ENCODE results near the gene LRRC37A3. TPM values are rescaled to one million over a fixed set of nuclear protein-coding genes. Genes with fewer than 3 reads are reported as not detected.
"Not testable (repeated sequence)": the region's sequence is repeated elsewhere in the genome, so short reads cannot be mapped to it uniquely, and the experiment has no call there.

LRRC37A3 gene
- total RNA-seq, 2 donors from 2014 or later = 7.2 to 16.4 TPM

DNA sequence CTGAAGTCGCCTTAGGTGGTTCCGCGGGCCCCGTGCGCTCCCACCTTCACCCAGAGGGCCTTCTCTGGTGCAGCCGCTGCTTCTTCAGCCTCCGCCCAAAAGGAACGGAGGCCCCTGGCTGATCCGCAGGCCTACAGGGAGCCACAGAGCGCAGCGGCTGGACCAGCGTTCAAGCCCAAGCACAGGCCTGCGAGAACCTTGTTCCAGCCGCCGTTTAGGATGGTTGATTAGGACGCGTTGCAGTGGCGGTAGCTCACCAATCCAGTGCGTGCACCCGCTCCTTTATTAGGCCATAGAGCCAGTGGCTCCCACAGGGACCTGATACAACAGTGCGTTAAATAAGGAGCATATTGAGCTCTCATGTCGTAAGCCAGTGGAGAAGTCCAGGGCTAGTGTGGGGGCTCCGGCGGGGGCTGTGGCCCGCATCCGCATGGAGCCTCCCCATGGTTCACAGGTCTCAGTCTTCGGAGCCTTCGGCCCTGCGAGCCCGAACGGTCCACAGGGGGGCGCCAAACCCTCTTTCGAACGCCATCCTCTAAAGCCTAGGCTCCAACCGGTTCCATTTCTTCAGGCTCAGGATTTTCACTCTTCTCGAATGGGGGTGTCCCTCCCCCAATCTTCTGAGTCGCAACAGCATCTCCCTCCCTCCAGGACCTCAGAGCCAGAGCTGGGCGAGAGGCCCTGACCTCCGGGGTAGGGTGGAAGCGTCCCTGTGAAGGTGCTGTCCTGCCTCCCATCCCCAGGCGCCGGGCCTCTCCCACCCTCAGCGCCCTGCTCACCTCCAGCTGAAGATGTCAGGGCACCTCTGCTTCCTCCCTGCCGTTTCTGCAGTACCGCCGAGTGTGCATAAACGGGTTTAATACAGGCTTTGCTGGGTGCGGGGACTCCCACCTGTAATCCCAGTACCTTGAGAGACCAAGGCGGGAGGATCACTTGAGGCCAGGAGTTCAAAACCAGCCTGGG lies 71.5 kb downstream of the LRRC37A3 start:
- not testable (repeated sequence) for H3K27ac Mint-ChIP-seq, H3K36me3 Mint-ChIP-seq, H3K9me3 Mint-ChIP-seq
- ATAC-seq (peak; percentile 90 to 95), DNase-seq (ENCODE audit: low spot score in 2 of 2) (peak; percentile 64 to 83)

DNA sequence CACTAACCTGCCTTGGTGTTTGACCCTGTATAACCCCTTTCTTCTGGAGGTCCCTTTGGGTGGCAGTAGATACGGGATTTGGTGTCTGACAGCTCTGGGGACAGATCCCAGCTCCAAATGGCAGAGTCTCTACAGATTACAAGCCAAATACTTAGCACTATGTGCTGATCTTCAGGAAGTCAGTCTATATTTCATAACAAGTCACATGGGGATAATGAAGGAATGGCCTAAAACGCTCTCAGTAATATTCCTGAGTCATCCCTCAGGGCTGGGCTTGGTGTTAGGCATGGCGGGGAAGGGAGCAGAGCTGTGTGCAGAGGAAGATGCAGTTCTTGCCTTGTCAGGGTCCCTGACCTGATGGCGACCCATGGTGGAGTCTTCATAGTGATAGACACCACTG lies 72.4 kb downstream of the LRRC37A3 start:
- not testable (repeated sequence) for ATAC-seq; H3K27ac Mint-ChIP-seq; H3K36me3 Mint-ChIP-seq; DNase-seq (ENCODE audit: low spot score in 2 of 2); H3K9me3 Mint-ChIP-seq

DNA sequence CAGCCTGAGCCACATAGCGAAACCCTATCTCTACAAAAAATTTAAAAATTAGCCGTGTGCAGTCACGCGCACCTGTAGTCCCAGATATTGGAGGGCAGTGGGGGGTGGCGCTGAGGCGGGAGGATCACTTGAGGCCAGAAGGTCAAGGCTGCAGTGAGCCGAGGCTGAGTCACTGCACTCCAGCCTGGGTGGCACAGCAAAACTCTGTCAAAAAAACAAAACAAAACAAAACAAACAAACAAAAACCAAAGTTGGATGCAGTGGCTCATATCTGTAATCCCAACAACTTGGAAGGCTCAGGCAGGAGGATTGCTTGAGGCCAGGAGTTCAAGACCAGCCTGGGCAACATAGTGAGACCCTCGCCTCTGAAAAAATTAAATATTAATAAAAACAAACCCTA lies 75.4 kb downstream of the LRRC37A3 start:
- not testable (repeated sequence) for H3K36me3 Mint-ChIP-seq; ATAC-seq; H3K9me3 Mint-ChIP-seq; H3K27ac Mint-ChIP-seq; DNase-seq (ENCODE audit: low spot score in 2 of 2)

DNA sequence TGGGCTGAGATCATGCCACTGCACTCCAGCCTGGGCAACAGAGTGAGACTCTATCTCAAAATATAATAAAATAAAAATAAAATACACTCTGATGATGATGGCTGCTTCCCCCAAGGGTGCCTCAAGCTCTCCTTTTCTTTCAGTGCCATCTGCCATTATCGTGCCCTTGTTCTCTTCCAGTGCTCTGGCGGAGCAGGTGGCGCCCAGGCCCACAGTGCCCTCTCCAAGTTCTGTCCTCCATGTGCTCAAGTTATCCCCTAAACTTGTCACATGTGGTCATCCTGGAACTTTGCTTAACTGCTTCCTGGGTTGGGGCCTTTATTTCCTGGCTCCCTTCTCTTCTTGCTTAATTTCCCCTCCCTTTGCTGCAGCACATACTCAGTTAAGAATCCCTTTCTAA lies 76.4 kb downstream of the LRRC37A3 start:
- not testable (repeated sequence) for DNase-seq (ENCODE audit: low spot score in 2 of 2); H3K27ac Mint-ChIP-seq; H3K36me3 Mint-ChIP-seq; H3K9me3 Mint-ChIP-seq; ATAC-seq

DNA sequence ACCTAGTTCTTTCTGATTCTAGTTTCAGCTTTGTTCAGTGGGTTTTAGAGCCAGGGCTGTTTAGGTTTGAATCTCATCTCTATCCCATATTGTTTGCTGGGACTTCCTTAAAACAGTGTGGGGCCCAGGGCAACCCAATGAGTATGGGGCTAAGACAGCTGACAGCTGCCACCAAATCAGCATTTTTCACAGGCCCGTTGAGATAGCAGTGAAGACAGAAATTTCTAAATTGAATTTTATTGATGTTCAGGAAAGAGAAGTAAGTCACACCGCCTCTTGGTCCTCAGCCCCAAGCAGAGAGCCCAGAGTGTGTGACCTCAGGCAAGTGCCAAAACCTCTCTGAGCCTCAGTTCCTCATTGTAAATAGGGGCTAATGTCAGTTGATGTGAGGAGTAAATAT lies 78.3 kb downstream of the LRRC37A3 start:
- not testable (repeated sequence) for H3K9me3 Mint-ChIP-seq; H3K27ac Mint-ChIP-seq; ATAC-seq; DNase-seq (ENCODE audit: low spot score in 2 of 2); H3K36me3 Mint-ChIP-seq

DNA sequence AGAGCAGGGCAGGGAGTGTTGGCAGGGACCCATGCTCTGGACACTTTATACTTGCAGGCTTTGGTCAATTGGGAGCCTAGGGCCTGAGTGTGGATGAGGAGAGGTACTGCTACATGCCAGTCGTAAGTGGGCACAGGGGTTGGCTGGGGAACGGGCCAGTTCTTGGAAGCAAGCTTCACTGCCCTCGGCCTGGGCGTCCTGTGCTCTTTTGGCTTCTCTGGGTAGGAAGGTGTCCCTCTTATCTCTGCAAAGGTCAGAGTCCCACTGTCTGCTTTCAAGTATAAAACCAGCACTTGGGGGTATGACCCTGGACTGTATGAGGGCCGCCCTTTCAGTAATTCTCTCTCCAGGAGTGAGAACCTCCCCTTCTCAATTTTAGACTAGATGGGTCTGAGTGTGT lies 80.8 kb downstream of the LRRC37A3 start:
- DNase-seq (ENCODE audit: low spot score in 2 of 2); H3K36me3 Mint-ChIP-seq; H3K27ac Mint-ChIP-seq; ATAC-seq; H3K9me3 Mint-ChIP-seq: not testable (repeated sequence)

DNA sequence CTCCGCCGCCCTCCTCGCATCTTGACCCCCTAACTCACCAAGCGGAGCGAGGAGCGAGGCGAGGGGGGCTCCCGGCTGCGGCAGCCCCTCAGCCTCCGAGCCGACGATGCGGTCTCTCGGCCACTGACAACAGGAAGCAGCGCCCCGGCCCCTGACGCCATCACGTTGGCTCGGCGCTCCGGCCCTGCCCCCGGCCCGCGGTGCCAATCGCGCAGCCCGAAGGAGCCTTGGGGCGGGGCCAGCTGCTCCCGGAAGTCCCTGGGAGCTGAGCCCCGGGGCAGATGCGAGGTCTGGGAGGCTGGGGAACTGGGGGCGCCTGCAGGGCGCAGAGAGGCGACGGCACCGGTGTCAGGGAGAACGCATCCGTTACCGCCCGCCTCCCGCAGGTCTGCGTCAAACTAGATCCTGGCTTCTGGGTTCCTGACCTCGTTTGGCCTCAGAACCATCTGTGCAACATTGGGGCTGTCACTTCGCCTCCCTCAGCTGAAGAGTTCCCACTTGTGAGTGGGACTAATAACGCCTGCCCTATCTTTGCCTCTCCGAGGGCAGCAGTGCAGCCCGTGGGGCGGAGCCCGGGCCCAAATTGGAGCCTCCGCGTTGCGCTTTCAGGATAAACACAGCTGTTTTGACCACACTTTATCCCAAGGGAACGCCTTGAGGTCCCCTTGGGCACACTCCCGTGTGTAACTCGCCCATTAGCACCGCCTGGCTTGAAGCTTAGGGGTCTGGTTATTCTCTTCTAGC lies 82.1 kb downstream of the LRRC37A3 start:
- DNase-seq (ENCODE audit: low spot score in 2 of 2) (peak; percentile 87 to 91), ATAC-seq (peak; percentile 98)
- not testable (repeated sequence) for H3K9me3 Mint-ChIP-seq, H3K36me3 Mint-ChIP-seq
- H3K27ac Mint-ChIP-seq = peak overlapping the region; percentile 91 to 95

DNA sequence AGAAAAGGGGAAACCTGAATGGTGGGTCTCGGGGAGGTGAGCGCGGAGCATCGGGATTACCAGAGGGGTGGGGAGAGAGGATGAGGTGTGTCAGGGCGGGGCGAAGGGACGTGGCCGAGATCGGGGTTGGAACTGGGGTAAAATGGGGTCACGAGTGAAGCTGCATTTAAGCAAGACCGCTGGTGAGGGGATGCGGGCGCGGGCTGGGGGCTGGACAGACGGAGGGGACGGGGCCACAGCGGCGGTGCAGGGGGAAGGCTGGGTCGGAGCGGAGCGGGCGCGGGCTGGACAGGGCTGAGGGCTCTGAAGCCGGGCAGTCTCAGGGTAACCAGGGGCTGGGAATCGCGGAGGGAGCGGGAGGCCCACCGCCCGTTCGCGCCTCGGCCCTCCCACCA lies 82.7 kb downstream of the LRRC37A3 start:
- not testable (repeated sequence) for H3K36me3 Mint-ChIP-seq, H3K9me3 Mint-ChIP-seq
- ATAC-seq (peak; percentile 28 to 31), DNase-seq (ENCODE audit: low spot score in 2 of 2) (peak in 1 of 2 donors; percentile 27)
- H3K27ac Mint-ChIP-seq = peak overlapping the region; percentile 93 to 95

DNA sequence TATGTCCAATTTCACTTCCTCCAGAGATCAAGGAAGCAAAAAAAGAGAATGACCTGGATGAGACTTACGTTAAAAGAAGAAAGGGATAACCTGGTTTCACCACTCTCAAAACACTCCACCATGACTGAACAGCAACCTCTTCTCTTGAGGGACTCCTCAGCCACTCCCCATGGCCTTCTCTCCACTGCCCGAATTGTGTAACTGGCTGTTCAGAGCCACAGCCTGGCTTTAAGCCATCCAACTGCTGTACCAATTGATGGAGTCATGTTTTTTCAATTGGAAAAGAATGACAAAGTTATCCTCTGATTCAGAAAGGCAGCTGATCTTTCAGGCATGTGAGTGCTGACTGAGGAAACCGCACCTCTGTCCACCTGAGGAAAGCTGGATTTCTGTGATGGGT lies 85.2 kb downstream of the LRRC37A3 start:
- not testable (repeated sequence) for H3K27ac Mint-ChIP-seq; H3K36me3 Mint-ChIP-seq; H3K9me3 Mint-ChIP-seq; ATAC-seq; DNase-seq (ENCODE audit: low spot score in 2 of 2)

DNA sequence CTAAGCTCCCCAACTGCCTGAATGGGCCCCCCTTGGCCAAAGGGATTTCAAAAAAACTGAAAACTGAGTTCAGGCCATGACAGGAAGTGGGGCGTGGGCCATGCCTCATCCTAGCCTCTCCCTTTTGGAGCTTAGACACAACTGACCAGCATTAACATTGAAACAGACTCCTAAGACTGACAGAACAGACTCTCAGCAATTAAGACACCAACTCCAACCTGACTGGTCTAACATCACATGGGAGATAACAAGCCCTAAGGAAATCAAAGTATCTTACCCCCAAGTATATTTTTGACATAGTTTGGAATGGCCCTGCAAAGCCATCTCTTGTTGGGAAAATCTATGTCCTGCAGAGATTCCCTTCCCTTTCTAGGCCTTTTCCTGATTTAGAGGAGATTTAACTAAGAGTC lies 88.6 kb downstream of the LRRC37A3 start:
- not testable (repeated sequence) for DNase-seq (ENCODE audit: low spot score in 2 of 2); H3K9me3 Mint-ChIP-seq; H3K36me3 Mint-ChIP-seq; ATAC-seq
- H3K27ac Mint-ChIP-seq = peak overlapping the region in 1 of 2 donors; percentile 10

DNA sequence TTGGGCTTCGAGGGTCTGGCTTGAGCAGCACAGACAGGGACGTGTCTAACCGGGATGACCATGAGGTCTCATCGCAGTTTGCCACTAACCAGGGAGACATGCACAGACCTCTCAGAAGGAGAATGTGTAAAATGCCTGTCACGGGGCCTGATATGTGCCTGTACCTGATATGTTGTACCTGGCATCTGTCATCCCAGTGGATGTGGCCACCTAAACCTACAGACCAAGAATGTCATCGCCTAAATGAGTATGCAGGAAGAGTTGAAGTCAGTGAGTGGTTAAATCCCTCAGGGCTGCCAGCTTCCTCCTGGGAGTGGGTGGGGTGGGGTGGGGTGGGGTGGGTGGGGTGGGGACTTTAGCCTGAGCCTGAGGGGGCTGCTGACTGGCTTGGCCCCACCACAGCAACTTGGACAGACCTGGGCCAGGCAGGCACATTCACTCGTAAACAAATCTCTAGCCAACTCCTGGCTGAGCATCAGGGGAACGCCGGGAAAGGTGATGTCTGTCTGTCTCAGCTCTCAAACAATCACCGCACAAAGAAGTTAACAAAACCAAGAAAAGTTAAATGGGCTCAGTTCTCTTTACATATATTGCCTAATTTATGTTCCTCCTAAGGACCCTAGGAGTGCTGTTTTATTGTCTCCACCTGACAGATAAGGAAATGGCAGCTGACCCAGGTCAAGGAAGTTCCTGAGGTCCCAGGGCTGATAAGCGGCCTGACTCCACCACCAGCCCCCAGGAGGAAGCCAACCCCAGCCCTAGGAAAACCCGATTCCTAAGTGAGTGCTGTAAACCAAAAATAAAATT lies 89.3 kb downstream of the LRRC37A3 start:
- not testable (repeated sequence) for ATAC-seq; H3K27ac Mint-ChIP-seq; DNase-seq (ENCODE audit: low spot score in 2 of 2); H3K36me3 Mint-ChIP-seq; H3K9me3 Mint-ChIP-seq

DNA sequence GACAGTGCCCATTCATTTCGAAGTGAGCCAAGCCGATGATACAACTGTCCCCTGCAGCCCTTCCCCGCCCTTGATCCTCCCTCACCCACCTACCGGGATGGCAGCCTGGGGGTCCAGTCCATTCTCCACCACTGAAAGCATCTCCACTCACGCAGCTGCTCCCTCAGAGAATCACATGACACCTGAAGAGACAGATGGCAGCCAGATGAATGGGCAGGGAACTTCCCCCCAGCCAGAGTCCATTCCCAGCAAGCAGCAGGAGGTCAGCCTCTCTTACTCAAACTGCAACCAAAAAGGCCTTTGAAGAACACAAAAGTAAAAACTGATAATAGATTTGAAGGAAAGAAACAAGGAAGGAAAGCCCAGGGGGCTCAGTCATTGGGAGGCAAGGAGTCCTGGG lies 90.2 kb downstream of the LRRC37A3 start:
- not testable (repeated sequence) for H3K9me3 Mint-ChIP-seq; ATAC-seq; DNase-seq (ENCODE audit: low spot score in 2 of 2); H3K36me3 Mint-ChIP-seq; H3K27ac Mint-ChIP-seq

DNA sequence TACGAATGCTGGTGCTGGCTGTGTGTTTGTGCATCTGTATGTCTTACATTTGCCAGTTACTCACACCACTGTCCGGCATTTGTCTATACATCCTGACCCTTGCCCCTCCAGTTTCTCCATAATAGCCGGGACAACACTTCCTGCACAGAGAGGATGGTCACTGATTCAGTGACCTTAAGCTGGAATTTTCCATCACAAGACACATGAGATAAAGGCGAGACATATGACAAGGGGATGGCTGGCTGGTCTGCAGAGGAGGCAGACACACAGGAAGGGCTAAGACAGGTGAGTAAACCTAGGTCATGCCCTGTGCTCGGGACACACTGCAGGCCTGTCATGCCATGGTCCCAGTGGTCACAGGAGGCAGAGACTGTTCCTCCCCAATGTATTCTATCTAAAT lies 100.4 kb downstream of the LRRC37A3 start:
- H3K36me3 Mint-ChIP-seq; H3K9me3 Mint-ChIP-seq; DNase-seq (ENCODE audit: low spot score in 2 of 2); ATAC-seq; H3K27ac Mint-ChIP-seq: not testable (repeated sequence)

DNA sequence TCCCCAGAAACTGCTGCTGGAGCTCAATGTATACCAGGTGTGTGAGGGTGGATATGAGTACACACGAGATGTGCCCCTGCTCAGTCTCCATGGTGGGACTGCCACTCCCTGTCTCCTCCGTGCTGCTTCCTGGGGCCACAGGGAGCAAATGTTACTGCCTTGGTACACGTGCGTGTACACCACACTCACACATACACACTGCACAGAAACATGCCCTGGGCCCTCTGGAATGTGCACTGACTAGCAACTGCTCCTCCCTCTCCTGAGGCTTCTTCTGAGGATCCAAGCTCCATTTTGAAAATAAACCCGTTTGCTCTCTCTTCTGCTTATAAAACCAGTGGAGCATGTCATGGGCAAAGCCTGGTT lies 103.5 kb downstream of the LRRC37A3 start:
- not testable (repeated sequence) for H3K9me3 Mint-ChIP-seq; ATAC-seq; H3K36me3 Mint-ChIP-seq; DNase-seq (ENCODE audit: low spot score in 2 of 2); H3K27ac Mint-ChIP-seq

DNA sequence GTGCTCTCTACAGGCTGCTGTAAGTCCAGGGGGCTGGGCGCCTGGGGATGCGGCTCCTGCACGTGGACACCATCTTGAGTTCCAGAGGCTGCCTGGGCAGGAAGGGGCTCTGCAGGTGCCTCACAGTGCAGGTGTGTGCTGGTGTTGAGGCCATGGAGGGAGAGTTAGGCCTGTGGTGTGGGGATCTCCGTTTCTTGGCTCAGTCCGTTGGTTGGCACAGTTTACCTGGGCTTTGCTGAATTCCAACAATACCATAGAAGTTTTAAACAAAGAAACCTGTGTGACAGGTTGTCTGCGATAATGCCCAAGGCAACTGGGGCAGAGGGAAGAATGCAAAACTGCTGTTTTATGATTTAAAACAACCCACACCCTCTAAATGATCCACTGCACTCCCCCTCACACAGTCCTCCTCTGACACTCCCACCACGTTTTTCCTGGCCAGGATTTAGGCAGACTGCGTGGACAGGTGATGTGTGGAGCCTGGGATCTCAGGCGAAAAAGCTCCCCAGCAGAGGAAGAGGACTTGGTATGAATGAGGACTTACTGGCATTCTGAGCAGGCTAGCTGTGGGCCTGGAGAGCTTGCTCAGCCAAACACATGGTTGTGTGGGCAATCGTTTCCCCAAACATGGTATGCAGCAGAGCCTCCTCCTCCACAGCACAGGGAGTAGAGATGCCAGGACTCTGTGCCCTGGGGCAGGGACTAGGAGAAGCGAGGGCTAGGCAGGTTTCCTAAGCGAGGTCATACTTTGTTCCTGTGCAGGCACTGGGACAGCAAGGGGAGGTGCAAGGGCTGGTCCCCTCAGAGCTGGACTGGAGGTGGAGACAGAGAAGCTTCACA lies 104.1 kb downstream of the LRRC37A3 start:
- DNase-seq (ENCODE audit: low spot score in 2 of 2); H3K27ac Mint-ChIP-seq; H3K36me3 Mint-ChIP-seq; H3K9me3 Mint-ChIP-seq; ATAC-seq: not testable (repeated sequence)
